DMS153 treated with DMSO at 0.1 percent for 48 hours (cell line): Measurements from ENCODE around the gene ERFL.

ENCODE experiments used
- DNase-seq: peaks from one replicate; lab custom pipeline; 2025; ENCODE audit not compliant: unreplicated experiment; lab: John Stamatoyannopoulos, UW

The ERFL gene

GRCh38 chr19:41927497-41928192 lies 604 bp downstream of the ERFL start:
- DNase-seq: no peak

- no peak for DNase-seq
Measured at GRCh38 chr19:41926763-41927496, 1.3 kb downstream of the ERFL start.

GRCh38 chr19:41926028-41926762 lies 2.1 kb downstream of the ERFL start:
- DNase-seq: no peak

- DNase-seq: no peak
Measured at GRCh38 chr19:41925208-41926003, 2.8 kb downstream of the ERFL start.

DNA sequence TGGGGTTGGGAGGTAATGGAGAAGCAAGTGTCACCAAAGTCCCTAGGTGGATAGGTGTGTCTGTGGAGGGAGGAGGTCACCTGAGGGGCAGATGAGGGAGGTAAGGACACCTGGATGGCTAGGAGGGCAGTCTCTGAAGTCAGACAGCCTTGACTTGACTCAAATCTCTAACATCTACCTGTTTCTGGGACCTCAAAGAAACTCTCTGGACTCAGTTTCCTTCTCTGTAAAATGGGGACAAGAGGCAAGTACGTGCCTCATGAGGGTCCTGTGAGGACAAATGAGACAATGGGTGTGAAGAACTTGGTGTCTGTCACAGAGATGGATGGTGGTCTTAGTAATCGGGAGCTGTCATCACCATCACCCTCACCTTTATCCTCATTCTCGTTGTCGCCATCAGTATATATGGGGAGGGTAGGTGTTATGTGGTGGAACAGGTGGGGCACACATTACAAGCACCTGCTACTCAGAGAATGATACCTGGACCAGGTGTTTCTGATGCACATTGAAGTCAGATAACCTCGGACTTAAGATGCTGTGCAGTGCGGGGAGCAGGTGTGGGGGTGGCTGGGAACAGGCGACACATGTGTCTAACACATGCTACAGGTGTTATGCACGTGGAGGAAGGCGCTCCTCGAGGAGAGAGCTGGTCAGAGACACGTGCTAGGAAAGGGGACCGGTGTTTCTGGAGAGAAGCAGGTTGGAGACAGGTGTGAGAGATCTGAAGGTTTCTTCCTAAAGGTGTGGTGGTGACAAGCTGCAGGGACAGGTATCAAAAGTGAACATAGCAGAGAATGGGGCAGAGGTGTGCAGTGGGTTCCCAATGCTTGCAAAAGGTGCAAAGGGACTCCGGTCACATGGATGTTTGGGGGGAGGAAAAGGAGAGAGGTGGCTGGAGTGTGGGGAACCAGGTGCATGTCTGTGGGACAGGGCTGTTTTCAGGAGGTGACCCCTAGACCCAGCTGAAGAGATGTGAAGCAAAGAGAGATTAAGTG lies 3.8 kb downstream of the ERFL start:
- DNase-seq: no peak

DNA sequence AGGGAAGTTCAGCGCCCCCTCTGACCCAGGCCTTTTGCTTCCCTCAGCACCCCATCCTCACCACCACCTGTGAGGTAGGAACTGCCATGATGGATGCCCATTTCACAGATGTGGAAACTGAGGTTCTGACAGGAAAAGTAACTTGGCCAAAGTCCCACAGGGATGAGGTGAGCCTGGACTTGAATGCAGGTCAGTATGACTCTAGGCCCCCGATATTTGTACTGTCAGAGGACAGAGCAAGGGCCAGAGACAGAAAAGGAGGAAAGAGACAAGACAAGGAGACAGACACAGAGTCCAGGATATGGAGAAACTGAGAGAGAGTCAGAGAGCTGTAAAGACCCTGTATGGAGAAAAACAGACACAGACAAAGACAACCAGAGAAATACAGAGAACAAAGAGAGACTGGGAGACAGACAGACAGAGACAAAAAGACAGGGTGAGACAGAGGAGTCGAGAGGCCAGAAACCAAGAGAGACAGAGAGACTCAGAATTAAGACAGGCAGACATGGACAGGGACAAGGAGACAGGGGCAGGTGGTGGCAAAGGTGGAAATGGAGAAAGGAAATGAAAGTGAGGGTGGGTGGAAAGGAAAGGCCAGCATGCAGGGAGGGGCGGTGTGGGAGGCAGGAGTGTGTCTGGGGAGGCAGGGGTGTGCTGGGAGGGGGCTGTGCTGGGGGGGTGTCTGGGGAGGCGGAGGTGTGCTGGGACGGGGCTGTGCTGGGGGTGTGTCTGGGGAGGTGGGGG lies 5.0 kb downstream of the ERFL start:
- no peak for DNase-seq

DNA sequence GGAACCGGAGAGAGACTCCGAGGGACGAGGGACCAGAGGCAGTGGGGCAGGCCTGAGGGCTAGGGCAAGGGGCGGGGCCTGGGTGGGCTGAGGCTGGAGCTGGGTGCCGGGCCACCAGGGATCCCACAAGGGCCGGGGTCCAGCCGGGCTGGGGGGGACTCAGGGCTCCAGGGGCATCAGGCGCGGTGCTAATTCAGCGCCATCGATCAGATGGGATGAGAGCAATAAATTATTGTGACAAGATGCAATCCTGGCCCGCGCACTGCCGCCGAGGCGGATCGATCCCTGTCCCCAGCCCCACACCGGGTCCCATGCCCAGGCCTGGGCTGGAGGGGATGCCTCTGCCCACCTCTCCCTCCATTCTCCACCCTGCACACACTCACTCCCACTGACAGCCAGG lies 5.7 kb downstream of the ERFL start:
- DNase-seq: no peak

GRCh38 chr19:41921577-41922576 lies 6.4 kb downstream of the ERFL start:
- DNase-seq: no peak

- DNase-seq: no peak
Measured at GRCh38 chr19:41920882-41921576, 7.2 kb downstream of the ERFL start.

DNA sequence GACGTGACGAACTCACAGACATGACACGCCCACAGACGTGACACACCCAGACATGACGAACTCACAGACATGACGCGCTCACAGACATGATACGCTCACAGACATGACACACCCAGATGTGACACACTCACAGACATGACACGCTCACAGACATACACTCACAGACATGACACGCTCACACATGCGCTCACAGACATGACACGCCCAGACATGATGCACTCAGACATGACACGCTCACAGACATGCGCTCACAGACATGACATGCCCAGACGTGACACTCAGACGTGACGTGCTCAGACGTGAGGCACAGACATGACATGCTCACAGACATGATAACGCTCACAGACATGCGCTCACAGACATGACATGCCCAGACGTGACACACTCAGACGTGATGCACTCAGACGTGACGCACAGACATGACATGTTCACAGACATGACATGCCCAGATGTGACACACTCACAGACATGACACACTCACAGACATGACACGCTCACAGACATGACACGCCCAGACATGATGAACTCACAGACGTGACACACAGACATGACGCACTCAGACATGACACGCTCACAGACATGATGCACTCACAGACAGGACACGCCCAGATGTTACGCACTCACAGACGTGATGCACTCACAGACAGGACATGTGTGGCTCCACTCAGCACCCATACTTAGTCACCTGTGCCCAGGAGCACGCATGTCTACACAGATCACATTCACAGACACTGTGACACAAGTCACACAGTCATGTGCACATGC lies 8.1 kb downstream of the ERFL start:
- no peak for DNase-seq

- DNase-seq: no peak
Measured at GRCh38 chr19:41918653-41919244, 9.5 kb downstream of the ERFL start.

- no peak for DNase-seq
Measured at GRCh38 chr19:41918095-41918494, 10.2 kb downstream of the ERFL start.

GRCh38 chr19:41917676-41918075 lies 10.6 kb downstream of the ERFL start:
- DNase-seq: no peak

DNA sequence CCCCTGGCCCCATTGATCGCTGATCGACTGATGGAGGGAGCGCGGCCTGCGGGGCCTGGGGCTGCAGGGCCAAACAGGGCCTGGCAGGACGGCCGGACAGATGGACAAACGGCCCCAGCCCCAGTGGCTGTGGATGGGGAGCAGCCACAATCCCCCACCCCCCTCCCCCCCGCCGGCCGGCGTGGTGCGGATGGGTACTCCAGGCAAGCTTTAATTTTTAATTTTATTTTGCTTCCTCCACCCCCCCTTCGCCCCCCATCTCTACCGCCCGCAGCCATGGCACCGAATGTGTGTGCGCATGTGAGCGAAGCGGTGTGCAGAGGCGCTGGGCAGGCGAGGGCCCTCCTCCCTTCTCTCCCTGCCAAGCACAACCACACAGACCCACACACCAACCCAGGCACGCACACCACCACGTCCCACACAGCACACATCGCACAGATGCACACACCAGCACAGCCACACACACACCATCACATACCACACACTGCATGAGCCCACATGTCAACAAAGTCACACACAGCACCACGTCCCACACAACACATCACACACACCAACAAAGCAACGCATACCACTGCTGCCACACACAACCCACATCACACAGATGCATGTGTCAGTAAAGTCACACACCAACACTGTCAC lies 12.4 kb downstream of the ERFL start:
- DNase-seq: no peak

- DNase-seq: no peak
Measured at GRCh38 chr19:41915021-41915775, 13.1 kb downstream of the ERFL start.
